Fibroblast of mammary gland (primary cell): ENCODE results near the gene OVOL1.
"Not testable (repeated sequence)": the region's sequence is repeated elsewhere in the genome, so short reads cannot be mapped to it uniquely, and the experiment has no call there.

Experiments used
- DNase-seq: peaks from one replicate; pipeline ENCODE4 v3.0.0-alpha.2; 2010; ENCODE audit warnings: low read depth
- H3K4me3 ChIP-seq: 2 replicates; pipeline ENCODE4 v1.5.1; 2011; ENCODE audit warnings: low read depth, mild to moderate bottlenecking, low read length, moderate library complexity; ENCODE audit not compliant: control insufficient read depth
- CTCF ChIP-seq: conservative IDR thresholded peaks from 2 replicates; pipeline ENCODE4 v1.5.1; 2011; ENCODE audit warnings: low read depth, low read length, inconsistent platforms; ENCODE audit not compliant: control insufficient read depth, insufficient read depth

The OVOL1 gene

GRCh38 chr11:65829459-65829858 is 42.6 kb downstream of the OVOL1 start:
- no peak for DNase-seq
- H3K4me3 ChIP-seq, result no peak overlapping the region
- TF ChIP-seq CTCF, result no peak

GRCh38 chr11:65832231-65832630 is 45.4 kb downstream of the OVOL1 start:
- not testable (repeated sequence) for DNase-seq, H3K4me3 ChIP-seq

GRCh38 chr11:65833297-65834030 is 46.6 kb downstream of the OVOL1 start, which contains the start of gene SNX32:
Gene SNX32 (plus strand): TSS chr11:65833963. CDS start chr11:65834066, 103 bp downstream.
- no peak for TF ChIP-seq CTCF
- peak; percentile 92 for DNase-seq

GRCh38 chr11:65834202-65834601 is 47.3 kb downstream of the OVOL1 start:
- no peak for TF ChIP-seq CTCF
- DNase-seq, result no peak
- H3K4me3 ChIP-seq, result peak overlapping the region; percentile 85

More at GRCh38 chr11:65833297-65834030, 46.6 kb downstream of the OVOL1 start, which contains the start of gene SNX32:
- H3K4me3 ChIP-seq, result peak within 1 kb of the TSS; percentile 85

- no peak overlapping the region for H3K4me3 ChIP-seq
- DNase-seq, result no peak
- no peak for TF ChIP-seq CTCF
These were observed 55.3 kb downstream of the OVOL1 start for GRCh38 chr11:65842144-65842543.

GRCh38 chr11:65843811-65844210 is 56.9 kb downstream of the OVOL1 start:
- H3K4me3 ChIP-seq, result no peak overlapping the region
- TF ChIP-seq CTCF, result no peak
- no peak for DNase-seq

GRCh38 chr11:65844231-65844872 is 57.5 kb downstream of the OVOL1 start:
- DNase-seq, result no peak
- no peak for TF ChIP-seq CTCF
- H3K4me3 ChIP-seq, result no peak overlapping the region
